CD14-positive monocyte (primary cell): ENCODE results near the gene TMEM38A. TPM values are rescaled to one million over a fixed set of nuclear protein-coding genes. Genes with fewer than 3 reads are reported as not detected.

Experiments used
- DNase-seq, 3 donors: peaks; one replicate each; pipeline ENCODE4 v3.0.0-alpha.2; 2011 to 2022
- H2AFZ ChIP-seq: 2 replicates; pipeline ENCODE4 v1.6.0; 2012; ENCODE audit warnings: mild to moderate bottlenecking, low read depth, low read length, inconsistent platforms; ENCODE audit not compliant: insufficient read depth, poor library complexity, severe bottlenecking
- H3K27ac ChIP-seq, 2 donors: 1 replicate in 1 of 2; 2 replicates in 1 of 2; pipeline ENCODE4 v1.5.1; 2012 to 2013; ENCODE audit warnings: low read length in 2 of 2, control low read depth in 1 of 2, inconsistent platforms in 1 of 2, low read depth in 1 of 2, mild to moderate bottlenecking in 1 of 2
- H3K27me3 ChIP-seq, 2 donors: one replicate each; pipeline versions ENCODE4 v1.6.0 to v1.6.1; 2011 to 2013; ENCODE audit warnings: low read length in 2 of 2; ENCODE audit not compliant: control insufficient read depth in 2 of 2, insufficient read depth in 2 of 2
- H3K36me3 ChIP-seq, 2 donors: replicated peaks in 1 of 2; 1 replicate in 1 of 2; 2 replicates in 1 of 2; pipeline versions ENCODE4 v1.5.1 to v1.6.1; 2012 to 2013; ENCODE audit warnings: low read length in 2 of 2, control low read depth in 1 of 2, inconsistent platforms in 1 of 2, mild to moderate bottlenecking in 1 of 2; ENCODE audit not compliant: insufficient read depth in 2 of 2, control insufficient read depth in 1 of 2
- H3K4me1 ChIP-seq, 2 donors: 1 replicate in 1 of 2; 2 replicates in 1 of 2; pipeline versions ENCODE4 v1.5.1 to v1.6.1; 2012 to 2013; ENCODE audit warnings: low read length in 2 of 2, control low read depth in 1 of 2, inconsistent platforms in 1 of 2, mild to moderate bottlenecking in 1 of 2, moderate library complexity in 1 of 2; ENCODE audit not compliant: insufficient read depth in 2 of 2, control insufficient read depth in 1 of 2
- H3K4me2 ChIP-seq: replicated peaks from 2 replicates; pipeline ENCODE3; 2012; ENCODE audit warnings: low read length, moderate library complexity, mild to moderate bottlenecking; ENCODE audit not compliant: poor library complexity, severe bottlenecking; ENCODE audit errors: extremely low read depth
- H3K4me3 ChIP-seq, 3 experiments: fragments of 200-600 bp in 1 of 3; sonication (generic) in 1 of 3; replicated peaks in 1 of 3; 1 replicate in 2 of 3; 2 replicates in 1 of 3; pipeline ENCODE4 v1.5.1; 2011 to 2013; ENCODE audit warnings: low read length in 3 of 3, mild to moderate bottlenecking in 3 of 3, control low read depth in 2 of 3, low read depth in 2 of 3, inconsistent platforms in 1 of 3, moderate library complexity in 1 of 3
- H3K79me2 ChIP-seq: 2 replicates; pipeline ENCODE4 v1.6.0; 2012; ENCODE audit warnings: mild to moderate bottlenecking, control low read depth, inconsistent platforms, low read length, moderate library complexity; ENCODE audit not compliant: insufficient read depth
- H3K9ac ChIP-seq: 2 replicates; pipeline ENCODE4 v1.6.0; 2017; ENCODE audit warnings: low read length, mild to moderate bottlenecking; ENCODE audit not compliant: insufficient read depth, poor library complexity, severe bottlenecking
- H3K9me3 ChIP-seq, 2 donors: replicated peaks in 1 of 2; 1 replicate in 1 of 2; 2 replicates in 1 of 2; pipeline versions ENCODE4 v1.5.1 to v1.6.1; 2012 to 2013; ENCODE audit warnings: low read length in 2 of 2, control low read depth in 1 of 2; ENCODE audit not compliant: control insufficient read depth in 1 of 2, insufficient read depth in 1 of 2
- H4K20me1 ChIP-seq: 2 replicates; pipeline ENCODE4 v1.6.0; 2012; ENCODE audit warnings: mild to moderate bottlenecking, low read length, control low read depth, moderate library complexity; ENCODE audit not compliant: insufficient read depth
- H3K27ac Mint-ChIP-seq, 7 donors: one replicate each; pipeline ENCODE4 v1.8.0; 2020; ENCODE audit warnings: mild to moderate bottlenecking in 7 of 7, mixed read lengths in 7 of 7, moderate library complexity in 6 of 7, inconsistent platforms in 2 of 7
- H3K27me3 Mint-ChIP-seq, 3 donors: one replicate each; pipeline ENCODE4 v1.8.0; 2021 to 2022; ENCODE audit warnings: low read depth in 3 of 3, mild to moderate bottlenecking in 3 of 3, mixed read lengths in 3 of 3, moderate library complexity in 3 of 3, inconsistent platforms in 1 of 3
- H3K36me3 Mint-ChIP-seq, 2 donors: one replicate each; pipeline ENCODE4 v1.8.0; 2020; ENCODE audit warnings: mixed read lengths in 2 of 2, inconsistent platforms in 1 of 2, mild to moderate bottlenecking in 1 of 2
- H3K4me1 Mint-ChIP-seq: one replicate; pipeline ENCODE4 v1.8.0; 2020; ENCODE audit warnings: mild to moderate bottlenecking, mixed read lengths
- H3K4me3 Mint-ChIP-seq, 2 donors: one replicate each; pipeline ENCODE4 v1.8.0; 2020; ENCODE audit warnings: mild to moderate bottlenecking in 2 of 2, mixed read lengths in 2 of 2, moderate library complexity in 1 of 2
- H3K9me3 Mint-ChIP-seq, 7 donors: one replicate each; pipeline ENCODE4 v1.8.0; 2020 to 2022; ENCODE audit warnings: mixed read lengths in 7 of 7, mild to moderate bottlenecking in 6 of 7, moderate library complexity in 6 of 7, inconsistent platforms in 2 of 7
- CTCF ChIP-seq: fragments of 200-600 bp; IDR thresholded peaks from one replicate; pipeline ENCODE4 v1.8.0; 2022; ENCODE audit warnings: antibody characterized with exemption, mild to moderate bottlenecking
- WGBS: methylation state at CpG from one replicate; pipeline ENCODE4 v1.1.5; 2013; ENCODE audit warnings: missing lambda C conversion rate; ENCODE audit not compliant: insufficient coverage; 5-methylcytosine and 5-hydroxymethylcytosine counted together
- intact Hi-C, 2 donors: fragments of 100-400 bp; cut with micrococcal nuclease; formaldehyde crosslinking; loops; one replicate each; pipeline versions ENCODE4 v1.15.0 to v1.15.1; 2023
- polyA plus RNA-seq, 3 donors: library from polyadenylated mRNA; depleted of rRNA in 1 of 3; unstranded in 2 of 3; stranded (reverse) in 1 of 3; fragments of 300-500 nt in 2 of 3; fragments of >200 nt in 1 of 3; fragmentation: Illumina TruSeq in 2 of 3; gene quantifications; 1 replicate in 2 of 3; 2 replicates in 1 of 3; pipeline ENCODE4 v1.2.3, GENCODE V29; 2012 to 2021
- small RNA-seq: library from RNA; depleted of rRNA; stranded (forward); fragments of <200 nt; gene quantifications from one replicate; pipeline ENCODE3, GENCODE V24; 2012; ENCODE audit warnings: low read depth; ENCODE audit not compliant: insufficient read length

TMEM38A gene
- polyA plus RNA-seq, 3 donors = 8.5 to 21.6 (median 10.6) TPM

- Histone ChIP-seq H3K9ac (no peak overlapping the region), H3K79me2 (no peaks in the 10 kb centered on the region), H3K27ac (no peak overlapping the region), H3K4me1 (no peaks in the 10 kb centered on the region), H3K4me2 (no peak overlapping the region), H3K36me3 (no peaks in the 10 kb centered on the region), H2AFZ (no peak overlapping the region), H3K9me3 (peaks cover 0 to 11% of the 10 kb centered on the region in 2 donors), H3K27me3 (no peaks in the 10 kb centered on the region), H3K4me3 (no peak overlapping the region), H4K20me1 (no peaks in the 10 kb centered on the region)
- intact Hi-C loops = no loop called here
- Mint-ChIP-seq H3K4me1 (peaks cover 2% of the 10 kb centered on the region), H3K4me3 (no peak overlapping the region), H3K27me3 (peaks cover 2 to 14% (median 4%) of the 10 kb centered on the region in 3 donors), H3K36me3 (no peaks in the 10 kb centered on the region), H3K9me3 (peaks cover 4 to 19% (median 8%) of the 10 kb centered on the region in 7 donors), H3K27ac (no peak overlapping the region)
- TF ChIP-seq CTCF = no peak
- no peak for DNase-seq
- 19% methylated on average over 2 of the region's 3 CpGs for WGBS
Observed at GRCh38 chr19:16739546-16739945, 78.6 kb downstream of the TMEM38A start.

Small RNAs within 50 kb of the gene (small RNA-seq; reads per million reads assigned to genes)
- gene AC008737.2 = not detected

Other genes with a start within 250 kb of the TMEM38A start
- gene EPS15L1, start 189.2 kb upstream of the TMEM38A start, polyA plus RNA-seq = 10 to 100 TPM in 1 of 3 donors, 1 to 10 TPM in 2; 5.2 to 29.5 (median 6.1) TPM
- not detected for gene CALR3, start 165.0 kb upstream of the TMEM38A start, polyA plus RNA-seq
- gene C19orf44, start 164.7 kb upstream of the TMEM38A start, polyA plus RNA-seq = under 1 TPM in 2 of 3 donors, not detected in 1; 0.58 to 0.65 TPM
- 10 to 100 TPM in 1 of 3 donors, 1 to 10 TPM in 2; 3.2 to 18.8 (median 5.3) TPM for gene CHERP, start 118.7 kb upstream of the TMEM38A start, polyA plus RNA-seq
- 10 to 100 TPM; 12.1 to 28.8 (median 13.5) TPM for gene SLC35E1, start 88.7 kb upstream of the TMEM38A start, polyA plus RNA-seq
- gene MED26, start 32.9 kb upstream of the TMEM38A start, polyA plus RNA-seq = 1 to 10 TPM; 1.1 to 7.1 (median 2.1) TPM
- 10 to 100 TPM; 65.5 to 91.7 (median 86.7) TPM for gene SMIM7, start 995 bp upstream of the TMEM38A start, polyA plus RNA-seq
- under 1 TPM in 2 of 3 donors, not detected in 1; 0.03 to 0.05 TPM for gene NWD1, start 58.7 kb downstream of the TMEM38A start, polyA plus RNA-seq
- 100 to 1,000 TPM in 1 of 3 donors, 10 to 100 TPM in 1, 1 to 10 TPM in 1; 7.2 to 154 (median 10.2) TPM for gene SIN3B, start 168.3 kb downstream of the TMEM38A start, polyA plus RNA-seq
- gene F2RL3, start 227.9 kb downstream of the TMEM38A start, polyA plus RNA-seq = under 1 TPM in 1 of 3 donors, not detected in 2; 0.05 TPM